ENCODE measurements around the gene ETFA. TPM values are rescaled to one million over a fixed set of nuclear protein-coding genes. Genes with fewer than 3 reads are reported as not detected.

ETFA gene
- total RNA-seq, 2 donors from 2014 or later: 68.6 to 82.8 TPM

DNA sequence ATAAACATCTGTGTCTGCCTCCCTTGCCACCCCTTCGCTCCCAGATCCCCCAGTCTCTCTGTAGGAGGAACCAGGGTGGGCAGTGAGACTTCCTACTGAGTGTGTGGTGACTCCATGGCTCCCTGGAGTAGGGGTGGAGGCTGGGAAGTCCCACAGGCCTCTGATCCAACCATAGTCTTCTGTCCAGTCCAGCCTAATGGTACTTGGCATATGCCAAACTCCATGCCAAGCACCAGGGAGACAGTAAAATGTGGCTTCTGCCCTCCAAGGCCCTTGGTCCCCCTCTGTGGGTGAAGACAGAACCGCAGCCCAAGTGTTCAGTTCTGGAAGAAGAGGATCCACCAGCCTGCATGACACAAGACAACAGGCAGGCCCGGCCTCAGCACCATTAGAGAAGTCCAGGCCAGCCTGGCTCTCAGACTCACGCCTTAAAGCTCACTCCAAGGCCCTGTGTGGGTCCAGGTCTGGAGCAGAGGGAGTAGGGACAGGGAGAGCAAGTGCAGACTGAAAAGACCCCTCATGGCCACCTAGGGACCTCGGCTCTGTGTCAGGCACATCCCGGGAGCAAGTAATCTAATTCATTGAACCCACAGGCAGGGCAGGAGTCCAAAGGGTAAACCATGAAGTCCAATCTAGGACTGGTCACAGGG lies 112.7 kb downstream of the ETFA start:
- Histone ChIP-seq H3K27ac (no peak overlapping the region), H3K4me3 (no peak overlapping the region), H3K36me3 (no peaks in the 10 kb centered on the region), H3K4me1 (replicated peaks) (peaks cover 6% of the 10 kb centered on the region), H3K27me3 (replicated peaks; ENCODE audit: insufficient read depth) (no peaks in the 10 kb centered on the region), H3K9me3 (no peaks in the 10 kb centered on the region)
- TF ChIP-seq POLR2A (IDR thresholded peaks at IDR 0.05): no peak
- TF ChIP-seq, protein P1, sequence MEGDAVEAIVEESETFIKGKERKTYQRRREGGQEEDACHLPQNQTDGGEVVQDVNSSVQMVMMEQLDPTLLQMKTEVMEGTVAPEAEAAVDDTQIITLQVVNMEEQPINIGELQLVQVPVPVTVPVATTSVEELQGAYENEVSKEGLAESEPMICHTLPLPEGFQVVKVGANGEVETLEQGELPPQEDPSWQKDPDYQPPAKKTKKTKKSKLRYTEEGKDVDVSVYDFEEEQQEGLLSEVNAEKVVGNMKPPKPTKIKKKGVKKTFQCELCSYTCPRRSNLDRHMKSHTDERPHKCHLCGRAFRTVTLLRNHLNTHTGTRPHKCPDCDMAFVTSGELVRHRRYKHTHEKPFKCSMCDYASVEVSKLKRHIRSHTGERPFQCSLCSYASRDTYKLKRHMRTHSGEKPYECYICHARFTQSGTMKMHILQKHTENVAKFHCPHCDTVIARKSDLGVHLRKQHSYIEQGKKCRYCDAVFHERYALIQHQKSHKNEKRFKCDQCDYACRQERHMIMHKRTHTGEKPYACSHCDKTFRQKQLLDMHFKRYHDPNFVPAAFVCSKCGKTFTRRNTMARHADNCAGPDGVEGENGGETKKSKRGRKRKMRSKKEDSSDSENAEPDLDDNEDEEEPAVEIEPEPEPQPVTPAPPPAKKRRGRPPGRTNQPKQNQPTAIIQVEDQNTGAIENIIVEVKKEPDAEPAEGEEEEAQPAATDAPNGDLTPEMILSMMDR (IDR thresholded peaks at IDR 0.05): no peak
- no peak for DNase-seq (ENCODE audit: low spot score)
- 83% methylated on average over 4 of the region's 6 CpGs for WGBS
- intact Hi-C loops (cut with DNase I): loop anchor here (10.0 kb wide), 1 partner anchor 116 kb away; the partner anchor contains the start of gene ETFA

DNA sequence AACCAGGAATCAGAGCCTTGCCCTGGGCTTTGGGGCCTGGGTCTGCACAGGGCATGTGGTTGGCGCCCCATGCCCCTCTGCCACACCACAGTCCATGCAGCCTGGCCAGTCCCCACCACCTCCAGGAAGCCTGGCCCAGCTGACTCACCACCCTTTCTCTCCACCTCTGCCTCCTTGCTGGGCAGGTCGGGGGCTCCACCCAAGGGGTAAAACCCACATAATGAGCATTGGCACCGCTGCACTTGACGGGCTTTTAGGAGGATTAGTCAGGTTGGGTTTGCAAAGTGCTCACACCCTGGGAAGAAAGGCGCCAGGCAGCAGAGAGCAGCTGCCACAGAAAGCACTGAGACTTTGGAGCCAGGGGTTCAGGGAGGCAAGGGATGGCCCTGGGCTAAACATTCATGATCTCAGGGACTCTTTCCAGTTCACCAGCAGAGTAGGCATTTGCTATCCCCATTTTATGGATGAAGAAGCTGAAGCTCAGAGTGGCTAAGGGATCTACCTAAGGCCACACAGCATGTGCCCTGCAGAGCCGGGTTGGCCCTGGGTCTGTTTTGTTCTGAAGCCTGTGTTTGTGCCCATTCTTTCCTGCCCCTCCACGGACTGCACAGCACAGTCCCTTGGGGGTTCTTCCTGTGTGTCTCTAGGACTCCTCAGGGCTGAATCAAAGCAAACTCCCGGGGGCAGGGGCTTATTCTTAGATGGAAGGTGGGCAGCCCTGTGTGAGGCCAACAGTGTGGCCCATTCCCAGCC lies 113.4 kb downstream of the ETFA start:
- Histone ChIP-seq H3K27ac (peak overlapping the region in 1 of 2 donors; percentile 20), H3K9me3 (no peaks in the 10 kb centered on the region), H3K4me1 (replicated peaks) (peaks cover 6% of the 10 kb centered on the region), H3K36me3 (no peaks in the 10 kb centered on the region), H3K4me3 (no peak overlapping the region), H3K27me3 (replicated peaks; ENCODE audit: insufficient read depth) (no peaks in the 10 kb centered on the region)
- DNase-seq (ENCODE audit: low spot score): no peak
- intact Hi-C loops (cut with DNase I): loop anchor here (10.0 kb wide), 1 partner anchor 117 kb away; the partner anchor contains the start of gene ETFA
- TF ChIP-seq POLR2AphosphoS5 (IDR thresholded peaks at IDR 0.05) (no peak), POLR2A (IDR thresholded peaks at IDR 0.05) (no peak)
- TF ChIP-seq, protein P1 (IDR thresholded peaks at IDR 0.05): no peak
- WGBS: 89% methylated on average over 8 of the region's 8 CpGs

DNA sequence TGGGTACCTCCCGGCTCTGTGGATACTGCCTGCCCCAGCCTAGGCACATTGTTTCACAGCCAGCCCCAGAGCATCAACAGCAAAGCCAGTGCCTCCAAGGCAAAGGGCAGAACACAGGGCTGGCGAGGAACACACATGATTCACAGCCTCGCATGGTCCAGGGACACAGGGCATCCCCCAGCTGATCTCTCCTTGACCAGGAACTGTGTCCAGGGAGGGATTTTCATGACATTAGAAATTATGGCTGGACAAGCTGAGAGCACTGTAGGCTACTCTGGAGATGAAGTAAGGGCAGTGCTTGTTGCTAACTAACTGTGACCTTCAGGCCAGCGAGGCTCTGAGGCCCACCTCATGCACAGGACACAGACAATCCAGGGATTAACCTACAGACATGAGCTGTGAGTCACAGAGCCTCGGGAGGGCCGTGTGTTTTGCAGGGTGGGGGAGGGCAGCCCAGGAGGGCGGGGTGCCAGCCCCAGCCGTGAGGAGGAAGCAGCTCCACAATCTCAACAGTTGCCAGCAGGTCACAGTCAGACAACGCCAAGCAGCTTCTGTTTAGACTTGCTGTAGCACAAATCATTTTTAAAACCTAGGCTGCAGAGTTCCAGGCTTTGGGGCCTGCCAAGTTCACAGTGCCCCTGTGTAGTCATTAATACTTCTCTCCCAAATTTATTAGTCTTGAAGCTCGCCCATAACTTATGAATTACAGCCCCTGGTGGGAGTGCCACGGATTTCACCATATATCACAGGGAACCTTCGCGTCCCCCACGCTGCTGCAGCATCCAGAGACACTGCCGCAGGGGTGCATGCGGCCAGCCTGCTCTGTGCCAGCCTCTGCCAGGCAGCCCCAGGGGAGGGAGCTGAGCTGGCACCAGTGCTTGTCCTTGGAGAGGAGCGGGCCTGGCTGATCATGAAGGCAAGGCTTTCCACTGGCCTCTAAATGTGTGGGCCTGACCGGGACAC lies 114.7 kb downstream of the ETFA start:
- Histone ChIP-seq H3K4me1 (replicated peaks) (peaks cover 6% of the 10 kb centered on the region), H3K36me3 (no peaks in the 10 kb centered on the region), H3K27me3 (replicated peaks; ENCODE audit: insufficient read depth) (no peaks in the 10 kb centered on the region), H3K9me3 (no peaks in the 10 kb centered on the region), H3K27ac (peak overlapping the region in 1 of 2 donors; percentile 20), H3K4me3 (no peak overlapping the region)
- 15% methylated on average over 17 of the region's 18 CpGs for WGBS
- intact Hi-C loops (cut with DNase I): loop anchor here (10.0 kb wide), 1 partner anchor 118 kb away; the partner anchor contains the start of gene ETFA
- DNase-seq (ENCODE audit: low spot score): peak; percentile 87
- peak; percentile 89 for TF ChIP-seq POLR2AphosphoS5 (IDR thresholded peaks at IDR 0.05)
- TF ChIP-seq, protein P1 (IDR thresholded peaks at IDR 0.05): peak in 1 of 4 experiments; percentile 14
- no peak for TF ChIP-seq POLR2A (IDR thresholded peaks at IDR 0.05)

DNA sequence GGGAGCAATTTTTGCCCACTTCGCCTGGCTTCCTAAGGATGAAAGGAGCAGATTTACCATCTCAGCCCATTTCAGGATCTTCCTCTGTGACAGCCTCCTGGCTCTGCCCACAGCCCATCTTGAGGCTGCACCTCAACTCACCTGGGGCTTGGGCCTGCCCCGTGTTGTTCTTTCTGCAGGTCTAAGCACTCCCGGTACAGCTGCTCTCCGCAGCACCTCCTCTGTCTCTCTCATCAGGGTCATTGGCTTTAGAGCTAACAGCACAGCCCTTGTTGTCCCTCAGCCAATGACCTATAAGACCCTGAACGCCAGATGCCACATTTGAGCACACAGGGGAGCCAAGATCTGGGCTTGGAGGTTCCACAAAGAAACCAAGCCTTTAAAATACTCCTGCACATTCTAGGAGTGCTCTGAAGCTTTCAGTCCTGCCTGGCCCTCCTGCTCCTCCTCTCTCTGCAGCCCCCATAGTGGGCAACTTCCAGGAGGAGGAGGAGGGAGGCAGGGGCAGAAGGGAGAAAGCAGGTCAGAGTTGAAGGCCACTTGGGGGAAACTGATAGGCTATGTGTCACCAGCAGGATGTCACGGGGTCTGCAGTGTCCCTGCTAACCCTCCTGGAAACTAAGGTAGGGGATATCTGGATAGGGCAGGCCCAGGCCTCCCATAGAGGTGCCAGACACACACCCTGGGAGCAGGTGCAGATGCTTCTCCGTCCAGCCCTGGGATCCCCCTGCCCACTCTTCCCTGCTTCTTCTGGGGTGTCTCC lies 115.6 kb downstream of the ETFA start:
- intact Hi-C loops (cut with DNase I): loop anchor here (10.0 kb wide), 1 partner anchor 119 kb away; the partner anchor contains the start of gene ETFA
- no peaks in the 10 kb centered on the region for H3K36me3 ChIP-seq
- peaks cover 6% of the 10 kb centered on the region for H3K4me1 ChIP-seq (replicated peaks)
- H3K4me3 ChIP-seq: no peak overlapping the region
- TF ChIP-seq, protein P1 (IDR thresholded peaks at IDR 0.05): no peak
- TF ChIP-seq POLR2AphosphoS5 (IDR thresholded peaks at IDR 0.05) (no peak), POLR2A (IDR thresholded peaks at IDR 0.05) (no peak)
- no peaks in the 10 kb centered on the region for H3K27me3 ChIP-seq (replicated peaks; ENCODE audit: insufficient read depth)
- no peak for DNase-seq (ENCODE audit: low spot score)
- H3K9me3 ChIP-seq: no peaks in the 10 kb centered on the region
- WGBS: 86% methylated on average over 7 of the region's 7 CpGs
- no peak overlapping the region for H3K27ac ChIP-seq

Measured in prostate gland (tissue), 2 donors.